HG02885 (cell line): ENCODE results near the gene TMCC3.

Source experiments
- ATAC-seq: cut with Tn5 transposase; IDR thresholded peaks from one replicate; pipeline ENCODE4 v1.9.1; 2021; ENCODE audit warnings: mild to moderate bottlenecking; ENCODE audit not compliant: unreplicated experiment, poor library complexity

The TMCC3 gene

GRCh38 chr12:94545935-94546771, 104.2 kb downstream of the TMCC3 start:
- ATAC-seq, result peak; percentile 72

GRCh38 chr12:94544355-94544754, 106.0 kb downstream of the TMCC3 start:
- ATAC-seq, result no peak

GRCh38 chr12:94538318-94538717, 112.0 kb downstream of the TMCC3 start:
- ATAC-seq, result no peak

GRCh38 chr12:94536040-94536965, 114.1 kb downstream of the TMCC3 start:
- ATAC-seq, result no peak

- ATAC-seq, result no peak
Observed at GRCh38 chr12:94535510-94535921, 114.8 kb downstream of the TMCC3 start.

GRCh38 chr12:94534774-94535509, 115.4 kb downstream of the TMCC3 start:
- no peak for ATAC-seq

GRCh38 chr12:94534278-94534677, 116.1 kb downstream of the TMCC3 start:
- ATAC-seq, result no peak

GRCh38 chr12:94532490-94533422, 117.6 kb downstream of the TMCC3 start:
- peak; percentile 75 for ATAC-seq

GRCh38 chr12:94531196-94531720, 119.1 kb downstream of the TMCC3 start:
- ATAC-seq, result no peak

GRCh38 chr12:94525951-94526350, 124.4 kb downstream of the TMCC3 start:
- peak; percentile 74 for ATAC-seq
